Neural cell (in vitro differentiated cells): ENCODE data around the gene C10orf143.

Experiments used
- EP300 ChIP-seq: fragments of 450-650 bp; conservative IDR thresholded peaks from 2 replicates; pipeline ENCODE4 v1.6.1; 2014; ENCODE audit warnings: antibody characterized with exemption, mild to moderate bottlenecking, moderate library complexity; ENCODE audit not compliant: poor library complexity, severe bottlenecking
- EZH2 ChIP-seq: fragments of 200-600, 300-800 bp; shearing (Covaris generic), sonication (generic); IDR thresholded peaks from 2 replicates; pipeline ENCODE4 v1.6.1; 2014; ENCODE audit warnings: antibody characterized with exemption, low read length, borderline replicate concordance, mild to moderate bottlenecking; ENCODE audit not compliant: insufficient read depth, poor library complexity, severe bottlenecking
- MXI1 ChIP-seq: fragments of 450-650 bp; conservative IDR thresholded peaks from 2 replicates; pipeline ENCODE4 v1.6.1; 2014; ENCODE audit warnings: antibody characterized with exemption, mild to moderate bottlenecking; ENCODE audit not compliant: poor library complexity, severe bottlenecking
- TAF1 ChIP-seq: IDR thresholded peaks from 2 replicates; pipeline ENCODE4 v1.6.1; 2012; ENCODE audit warnings: low read depth
- TF ChIP-seq, protein P1 (sequence below): fragments of 450-650 bp; IDR thresholded peaks from 2 replicates; pipeline ENCODE4 v1.5.1; 2014; ENCODE audit warnings: antibody characterized with exemption, mild to moderate bottlenecking, moderate library complexity; ENCODE audit not compliant: poor library complexity, severe bottlenecking

DNA sequence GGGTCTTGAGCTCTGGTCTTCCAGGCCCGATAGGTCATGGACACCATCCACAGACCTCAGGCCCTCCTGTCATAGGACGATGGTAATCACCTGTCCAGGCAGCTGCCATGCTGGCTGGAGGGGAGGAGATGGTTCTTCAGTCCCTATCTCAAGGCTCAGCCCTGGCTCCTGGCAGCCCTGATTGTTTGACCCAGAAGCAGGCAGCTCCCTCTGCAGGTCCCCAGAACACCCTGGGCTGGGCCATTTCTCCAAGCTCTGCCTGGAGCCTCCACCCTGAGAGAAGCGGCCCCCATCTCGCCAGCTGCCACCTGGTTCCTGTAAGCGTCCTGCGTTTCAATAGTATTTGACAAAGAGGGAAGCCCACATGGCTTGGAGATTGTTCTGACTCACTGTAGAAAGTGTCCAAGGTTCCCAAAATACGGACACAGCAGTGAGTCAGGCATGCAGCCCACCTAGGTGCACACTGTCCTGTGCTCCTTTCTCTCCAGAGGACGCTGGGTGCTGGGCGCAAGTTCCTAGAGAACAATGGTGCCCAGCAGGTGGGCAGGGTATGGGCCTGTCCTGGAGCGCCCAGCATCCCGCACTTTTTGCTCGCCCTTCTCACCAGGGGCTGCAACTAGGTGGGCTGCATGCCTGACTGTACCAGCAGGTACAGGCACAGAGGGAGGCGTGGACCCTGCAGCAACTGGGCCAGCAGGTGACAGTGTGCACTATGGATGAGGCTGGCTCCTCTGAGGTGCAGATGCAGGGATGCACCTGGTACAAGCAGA is 74.1 kb downstream of the C10orf143 start:
- TF ChIP-seq EZH2 (no peak), EP300 (no peak), TAF1 (no peak), MXI1 (no peak)
- TF ChIP-seq, protein P1, sequence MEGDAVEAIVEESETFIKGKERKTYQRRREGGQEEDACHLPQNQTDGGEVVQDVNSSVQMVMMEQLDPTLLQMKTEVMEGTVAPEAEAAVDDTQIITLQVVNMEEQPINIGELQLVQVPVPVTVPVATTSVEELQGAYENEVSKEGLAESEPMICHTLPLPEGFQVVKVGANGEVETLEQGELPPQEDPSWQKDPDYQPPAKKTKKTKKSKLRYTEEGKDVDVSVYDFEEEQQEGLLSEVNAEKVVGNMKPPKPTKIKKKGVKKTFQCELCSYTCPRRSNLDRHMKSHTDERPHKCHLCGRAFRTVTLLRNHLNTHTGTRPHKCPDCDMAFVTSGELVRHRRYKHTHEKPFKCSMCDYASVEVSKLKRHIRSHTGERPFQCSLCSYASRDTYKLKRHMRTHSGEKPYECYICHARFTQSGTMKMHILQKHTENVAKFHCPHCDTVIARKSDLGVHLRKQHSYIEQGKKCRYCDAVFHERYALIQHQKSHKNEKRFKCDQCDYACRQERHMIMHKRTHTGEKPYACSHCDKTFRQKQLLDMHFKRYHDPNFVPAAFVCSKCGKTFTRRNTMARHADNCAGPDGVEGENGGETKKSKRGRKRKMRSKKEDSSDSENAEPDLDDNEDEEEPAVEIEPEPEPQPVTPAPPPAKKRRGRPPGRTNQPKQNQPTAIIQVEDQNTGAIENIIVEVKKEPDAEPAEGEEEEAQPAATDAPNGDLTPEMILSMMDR: no peak
